ENCODE measurements around the gene PGAP6.
"Not testable (repeated sequence)": the region's sequence is repeated elsewhere in the genome, so short reads cannot be mapped to it uniquely, and the experiment has no call there.

PGAP6 gene

DNA sequence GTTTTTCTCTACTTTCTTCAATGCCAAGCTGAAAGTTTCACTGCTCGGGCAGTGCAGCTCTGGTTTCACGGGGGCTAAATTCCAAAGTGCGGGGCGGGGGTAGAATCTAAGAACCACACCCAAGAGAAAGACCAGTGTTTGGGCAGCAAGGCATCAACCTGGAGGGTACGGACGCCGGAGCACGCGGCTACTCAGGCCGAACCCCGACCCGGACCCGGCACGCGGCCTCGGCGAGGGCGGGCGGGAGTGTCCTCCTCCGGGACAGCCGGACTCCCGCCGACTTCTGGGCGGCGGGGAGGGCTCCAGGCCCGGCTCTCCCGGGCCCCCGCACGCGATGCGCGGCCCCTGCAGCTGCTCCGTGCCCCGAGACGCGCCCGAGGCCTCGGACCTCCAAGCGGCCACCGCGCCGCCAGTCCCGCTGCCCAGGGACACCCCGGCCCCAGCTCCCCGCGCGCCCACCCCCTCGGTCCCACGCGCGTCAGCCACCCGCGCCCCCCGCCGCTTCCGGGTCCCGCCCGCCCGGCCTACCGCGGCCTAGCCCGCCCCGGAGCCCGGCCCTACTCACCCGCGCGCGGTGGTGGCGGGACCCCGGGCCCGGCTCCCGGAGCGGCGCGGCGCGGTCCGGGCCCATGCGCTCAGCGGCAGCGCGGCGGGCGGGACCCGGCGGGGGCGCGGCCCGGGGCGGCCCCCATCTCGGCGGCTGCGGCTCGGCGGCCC lies 29.8 kb downstream of the PGAP6 start:
- DNase-seq (ENCODE audit: low read depth): no peak

DNA sequence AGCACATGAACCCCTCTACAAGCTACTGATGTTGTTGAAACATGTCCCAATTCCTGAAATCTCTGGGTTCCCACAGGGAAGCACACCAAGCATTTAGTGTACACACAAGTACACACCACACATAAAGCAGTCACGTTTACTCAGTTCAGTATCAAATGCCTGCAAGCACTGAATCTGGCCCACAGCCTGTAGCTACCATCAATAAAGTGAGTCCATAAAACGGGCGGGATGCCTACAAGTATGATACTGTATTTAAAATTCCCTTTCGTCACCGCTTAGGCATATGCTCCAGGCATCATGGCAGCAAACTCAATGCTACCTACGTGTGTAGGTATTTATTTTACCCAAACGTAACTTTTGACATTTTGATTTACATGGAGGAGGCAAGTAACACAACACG lies 31.6 kb downstream of the PGAP6 start:
- DNase-seq (ENCODE audit: low read depth): no peak

DNA sequence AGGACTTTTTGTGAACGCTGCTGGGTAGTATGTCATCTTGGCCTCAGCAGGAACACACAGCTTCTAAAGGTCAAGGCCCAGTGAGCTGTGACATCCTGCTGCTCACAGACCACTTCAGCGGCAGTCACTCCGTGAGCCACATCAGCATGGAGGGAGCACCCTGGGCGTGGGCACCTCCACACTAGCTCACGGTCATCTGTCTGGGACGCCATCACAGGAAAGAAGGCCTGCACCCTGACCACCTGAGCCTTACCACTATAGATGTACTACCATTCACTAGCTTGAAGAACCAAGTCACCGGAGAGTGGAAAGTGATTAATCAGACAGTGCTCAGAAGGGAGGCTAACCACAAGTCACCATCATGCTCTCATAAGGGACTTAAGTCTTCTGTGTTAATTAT lies 32.6 kb downstream of the PGAP6 start:
- no peak for DNase-seq (ENCODE audit: low read depth)

DNA sequence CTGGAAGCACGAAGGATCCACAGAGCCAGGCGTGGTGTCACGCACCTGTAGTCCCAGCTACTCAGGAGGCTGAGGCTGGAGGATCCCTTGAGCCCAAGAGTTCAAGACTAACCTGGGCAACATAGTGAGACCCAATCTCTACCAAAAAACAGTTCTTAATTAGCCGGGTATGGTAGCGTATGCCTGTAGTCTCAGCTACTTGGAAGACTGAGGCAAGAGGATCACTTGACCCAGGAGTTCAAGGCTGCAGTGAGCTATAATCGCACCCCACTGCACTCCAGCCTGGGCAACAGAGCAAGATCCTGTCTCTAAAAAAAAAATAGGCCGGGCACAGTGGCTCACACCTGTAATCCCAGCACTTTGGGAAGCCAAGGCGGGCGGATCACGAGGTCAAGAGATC lies 33.3 kb downstream of the PGAP6 start:
- DNase-seq (ENCODE audit: low read depth): not testable (repeated sequence)

DNA sequence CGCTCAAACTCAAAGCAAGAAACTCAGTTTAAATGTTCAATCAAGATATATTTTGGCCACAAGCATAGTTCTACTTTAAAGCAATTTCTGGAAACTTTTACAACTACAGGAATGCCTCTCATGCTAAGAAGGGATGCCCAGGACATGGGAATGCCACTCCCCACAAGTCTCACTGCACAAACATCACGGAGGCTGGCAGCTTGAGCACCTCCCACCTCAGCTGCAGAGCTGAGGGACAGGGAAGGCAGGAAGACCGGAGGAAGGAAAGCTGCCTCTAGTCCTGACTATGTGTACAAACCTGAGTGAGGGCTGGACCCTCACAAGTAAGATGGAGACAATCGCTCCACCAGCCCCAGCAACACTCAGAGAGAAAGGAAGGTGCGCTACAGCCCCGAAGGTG lies 34.6 kb downstream of the PGAP6 start:
- no peak for DNase-seq (ENCODE audit: low read depth)

DNA sequence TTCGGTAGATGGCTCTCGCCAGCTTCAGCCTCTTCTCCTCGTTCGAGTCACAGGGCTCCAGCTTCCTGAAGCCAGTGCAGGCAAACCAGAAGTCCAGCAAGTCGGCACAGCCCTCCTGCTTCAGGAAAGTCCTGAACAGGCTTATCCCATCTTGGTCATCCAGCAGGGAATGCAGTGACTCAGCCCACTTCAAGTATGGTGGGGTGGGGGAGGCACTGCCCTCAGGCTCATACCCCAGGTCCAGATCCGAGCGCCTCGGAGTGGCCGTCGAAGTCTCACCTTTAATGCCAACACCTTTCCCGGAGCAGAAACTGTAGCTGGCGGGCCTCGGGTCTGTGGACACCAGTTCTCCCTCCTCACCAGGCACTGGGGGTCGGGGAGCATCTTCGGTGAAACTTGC lies 35.2 kb downstream of the PGAP6 start:
- DNase-seq (ENCODE audit: low read depth): no peak

DNA sequence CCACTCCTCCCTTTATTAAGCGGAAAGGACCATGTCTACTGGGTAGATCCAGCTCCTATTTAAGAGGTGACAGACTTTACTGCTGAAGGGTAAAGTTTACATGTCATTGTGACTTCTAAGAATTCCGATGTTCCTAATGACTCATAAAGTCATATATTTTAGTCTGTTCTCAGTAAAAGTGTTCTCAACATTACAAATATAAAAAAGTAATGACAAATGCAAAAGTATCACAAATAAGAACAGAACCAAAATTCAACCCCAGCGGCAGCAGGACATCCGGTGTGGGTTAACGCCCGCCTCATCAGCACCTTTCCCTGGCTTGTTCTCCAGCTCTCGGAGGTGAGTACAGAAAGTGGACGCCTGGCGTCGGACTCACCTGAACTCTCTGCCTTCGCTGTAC lies 36.0 kb downstream of the PGAP6 start:
- DNase-seq (ENCODE audit: low read depth): no peak

DNA sequence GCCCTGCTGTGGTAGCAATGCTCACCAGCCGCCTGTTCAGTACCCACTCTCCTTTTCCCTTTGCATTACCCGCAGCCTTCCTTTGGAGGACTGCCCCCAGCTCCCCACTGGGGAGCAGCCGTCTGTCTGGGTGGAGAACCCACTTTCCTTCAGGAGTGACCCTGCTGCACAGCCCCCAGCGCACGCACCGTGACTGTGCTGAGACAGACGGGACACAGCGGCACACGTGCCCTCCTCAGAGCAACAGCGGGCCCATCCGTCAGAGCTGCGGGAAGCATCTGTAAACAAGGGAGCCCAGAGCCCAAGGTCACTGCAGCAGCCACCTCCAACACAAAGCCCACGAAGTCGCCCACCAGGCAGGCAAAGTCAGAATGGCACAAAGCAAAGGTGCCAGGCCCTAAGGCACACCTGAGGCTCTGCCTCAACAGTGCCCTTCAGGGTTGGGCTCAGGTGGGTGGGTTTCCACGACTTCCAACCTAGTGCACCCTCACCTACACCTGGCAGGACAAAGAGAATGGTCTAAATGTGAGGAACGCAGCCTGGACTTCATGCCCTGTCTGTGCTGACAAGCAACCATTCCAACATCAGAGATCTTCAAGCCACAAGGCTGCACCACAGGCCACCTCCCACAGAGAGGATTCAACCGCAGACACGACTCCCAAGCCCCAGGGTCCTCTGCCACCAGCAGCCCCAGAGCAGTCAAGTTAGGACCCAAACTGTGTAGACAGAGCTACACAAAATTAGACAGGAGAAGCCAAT lies 39.1 kb downstream of the PGAP6 start:
- no peak for DNase-seq (ENCODE audit: low read depth)

DNA sequence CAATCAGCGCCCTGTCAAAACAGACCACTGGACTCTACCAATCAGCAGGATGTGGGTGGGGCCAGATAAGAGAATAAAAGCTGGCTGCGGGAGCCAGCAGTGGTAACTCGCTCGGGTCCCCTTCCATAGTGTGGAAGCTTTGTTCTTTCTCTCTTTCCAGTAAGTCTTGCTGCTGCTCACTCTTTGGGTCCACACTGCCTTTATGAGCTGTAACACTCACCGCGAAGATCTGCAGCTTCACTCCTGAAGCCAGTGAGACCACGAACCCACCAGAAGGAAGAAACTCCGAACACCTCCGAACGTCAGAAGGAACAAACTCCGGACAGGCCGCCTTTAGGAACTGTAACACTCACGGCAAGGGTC lies 39.8 kb downstream of the PGAP6 start:
- DNase-seq (ENCODE audit: low read depth): not testable (repeated sequence)

DNA sequence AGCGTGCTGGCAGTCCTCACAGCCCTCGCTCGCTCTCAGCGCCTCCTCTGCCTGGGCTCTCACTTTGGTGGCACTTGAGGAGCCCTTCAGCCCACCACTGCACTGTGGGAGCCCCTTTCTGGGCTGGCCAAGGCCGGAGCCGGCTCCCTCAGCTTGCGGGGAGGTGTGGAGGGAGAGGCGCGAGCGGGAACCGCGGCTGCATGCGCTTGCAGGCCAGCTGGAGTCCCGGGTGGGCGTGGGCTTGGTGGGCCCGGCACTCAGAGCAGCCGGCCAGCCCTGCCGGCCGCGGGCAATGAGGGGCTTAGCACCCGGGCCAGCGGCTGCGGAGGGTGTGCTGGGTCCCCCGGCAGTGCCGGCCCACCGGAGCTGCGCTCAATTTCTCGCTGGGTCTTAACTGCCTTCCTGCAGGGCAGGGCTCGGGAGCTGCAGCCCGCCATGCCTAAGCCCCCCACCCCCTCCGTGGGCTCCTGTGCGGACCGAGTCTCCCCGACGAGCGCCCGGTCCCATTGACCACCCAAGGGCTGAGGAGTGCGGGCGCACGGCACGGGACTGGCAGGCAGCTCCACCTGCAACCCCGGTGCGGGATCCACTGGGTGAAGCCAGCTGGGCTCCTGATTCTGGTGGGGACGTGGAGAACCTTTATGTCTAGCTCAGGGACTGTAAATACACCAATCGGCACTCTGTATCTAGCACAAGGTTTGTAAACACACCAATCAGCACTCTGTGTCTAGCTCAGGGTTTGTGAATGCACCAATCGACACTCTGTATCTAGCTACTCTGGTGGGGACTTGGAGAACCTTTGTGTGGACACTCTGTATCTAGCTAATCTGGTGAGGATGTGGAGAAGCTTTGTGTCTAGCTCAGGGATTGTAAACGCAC lies 40.4 kb downstream of the PGAP6 start:
- not testable (repeated sequence) for DNase-seq (ENCODE audit: low read depth)

DNA sequence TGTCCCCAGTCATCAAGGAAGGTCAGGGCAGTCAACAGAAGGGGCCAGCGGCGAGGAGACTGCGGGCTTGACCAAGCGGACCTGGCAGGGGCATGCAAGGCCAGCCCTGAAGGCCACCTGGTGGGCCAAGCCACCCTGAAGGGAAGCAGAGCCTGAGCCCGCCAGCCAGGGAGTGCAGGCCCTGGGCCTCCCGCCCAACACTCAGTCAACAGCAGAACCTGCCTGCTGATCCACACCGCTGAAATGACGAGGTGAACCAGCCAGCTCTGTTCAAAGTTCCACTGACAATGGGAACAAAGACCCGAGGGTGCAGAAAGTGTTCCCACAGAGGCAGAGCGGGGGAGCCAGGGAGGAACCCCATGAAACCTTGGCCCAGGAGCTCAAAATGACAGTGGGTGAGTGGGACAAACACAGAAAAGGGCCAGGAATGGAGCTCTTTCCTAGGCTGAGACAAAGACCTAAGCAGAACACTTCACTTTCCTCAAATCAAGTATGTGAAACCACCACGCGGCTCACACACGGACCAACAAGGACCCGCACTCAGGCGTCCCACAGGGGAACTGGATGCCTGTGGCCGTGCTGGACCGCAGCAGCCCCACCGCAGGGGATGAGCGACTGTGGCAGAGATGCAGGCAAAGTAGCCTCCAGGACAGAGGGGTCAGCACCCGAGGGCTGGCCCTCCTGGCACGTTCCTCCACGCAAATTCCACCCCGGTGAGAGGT lies 41.2 kb downstream of the PGAP6 start:
- DNase-seq (ENCODE audit: low read depth): no peak

DNA sequence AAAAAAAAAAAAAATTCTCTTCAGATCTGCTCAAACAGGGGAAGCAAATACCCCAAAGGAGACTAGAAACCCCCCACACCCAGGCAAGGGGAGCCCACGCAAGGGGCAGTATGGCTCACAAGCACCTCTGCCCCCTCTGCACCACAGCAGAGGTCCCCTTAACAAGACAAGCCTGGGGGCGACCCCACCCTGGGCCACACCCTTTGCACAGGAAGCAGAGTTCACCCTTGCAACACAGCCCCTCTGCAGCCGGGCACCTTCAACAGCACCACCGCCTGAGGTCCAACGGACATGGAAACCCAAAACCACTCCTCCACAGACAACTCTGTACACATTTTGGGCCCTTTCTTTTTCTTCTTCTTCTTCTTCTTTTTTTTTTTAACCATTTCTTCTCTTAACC lies 42.1 kb downstream of the PGAP6 start:
- DNase-seq (ENCODE audit: low read depth): no peak

DNA sequence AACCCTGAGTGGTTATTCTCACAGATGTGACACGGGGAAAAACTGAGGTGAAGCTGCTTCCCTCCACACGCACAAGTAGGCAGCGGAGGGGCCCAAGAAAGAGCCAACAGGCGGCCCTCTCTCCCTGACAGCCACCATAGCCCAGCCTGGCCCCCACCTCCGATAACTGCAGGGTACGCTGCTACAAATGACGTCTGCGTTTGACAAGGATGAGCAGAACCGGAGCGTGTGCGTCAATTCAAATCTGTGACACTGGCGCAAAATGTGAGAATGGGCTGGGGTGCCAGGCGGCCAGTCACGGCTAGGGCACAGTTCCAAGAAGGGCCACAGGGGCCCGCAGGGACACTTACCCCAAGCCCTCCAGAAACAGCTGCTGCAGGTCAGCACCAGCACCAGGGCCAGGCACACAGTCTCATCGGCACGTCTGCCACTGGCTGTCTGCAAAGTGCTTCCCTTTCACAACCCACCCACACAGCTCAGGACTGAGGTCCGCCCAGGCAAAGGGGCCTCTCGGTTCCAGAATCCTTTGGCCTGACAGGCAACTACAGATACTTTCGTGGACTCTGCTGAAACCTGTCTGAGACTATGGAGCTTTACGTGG lies 43.7 kb downstream of the PGAP6 start:
- DNase-seq (ENCODE audit: low read depth): no peak

DNA sequence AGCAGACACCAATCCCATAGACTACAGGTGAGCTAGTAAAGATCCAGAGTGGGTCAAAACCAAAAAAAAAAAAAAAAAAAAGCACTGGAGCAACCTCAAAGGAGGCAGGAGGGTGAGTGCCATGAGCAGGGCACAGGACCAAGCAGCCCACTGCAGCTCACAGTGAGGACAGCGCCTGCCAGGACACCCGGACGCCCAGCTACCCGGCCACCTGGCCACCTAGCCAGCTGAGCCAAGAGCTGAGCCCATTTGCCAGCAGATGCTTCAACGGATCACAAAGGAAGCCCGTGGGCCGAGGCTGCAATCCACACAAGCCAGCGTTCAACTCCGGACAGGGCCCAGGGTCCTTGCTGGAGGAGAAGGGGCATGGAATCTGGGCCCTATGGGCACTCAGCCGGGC lies 44.3 kb downstream of the PGAP6 start:
- no peak for DNase-seq (ENCODE audit: low read depth)

DNA sequence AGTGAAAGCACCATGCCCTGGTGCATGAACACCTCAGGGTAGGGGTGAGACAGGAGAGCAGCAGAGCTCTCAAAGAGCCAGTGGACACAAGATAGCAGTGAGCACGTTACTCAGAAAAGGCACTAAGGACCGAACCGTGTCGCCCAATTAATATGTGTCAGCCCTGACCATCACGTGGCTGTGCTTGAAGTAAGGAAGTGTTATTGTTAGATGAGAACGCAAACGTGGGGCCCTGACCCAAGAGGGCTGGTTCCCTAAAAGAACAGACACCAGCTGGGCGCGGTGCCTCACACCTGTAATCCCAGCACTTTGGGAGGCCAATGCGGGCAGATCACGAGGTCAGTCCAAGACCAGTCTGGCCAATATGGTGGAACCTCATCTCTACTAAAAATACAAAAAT lies 45.5 kb downstream of the PGAP6 start:
- no peak for DNase-seq (ENCODE audit: low read depth)

DNA sequence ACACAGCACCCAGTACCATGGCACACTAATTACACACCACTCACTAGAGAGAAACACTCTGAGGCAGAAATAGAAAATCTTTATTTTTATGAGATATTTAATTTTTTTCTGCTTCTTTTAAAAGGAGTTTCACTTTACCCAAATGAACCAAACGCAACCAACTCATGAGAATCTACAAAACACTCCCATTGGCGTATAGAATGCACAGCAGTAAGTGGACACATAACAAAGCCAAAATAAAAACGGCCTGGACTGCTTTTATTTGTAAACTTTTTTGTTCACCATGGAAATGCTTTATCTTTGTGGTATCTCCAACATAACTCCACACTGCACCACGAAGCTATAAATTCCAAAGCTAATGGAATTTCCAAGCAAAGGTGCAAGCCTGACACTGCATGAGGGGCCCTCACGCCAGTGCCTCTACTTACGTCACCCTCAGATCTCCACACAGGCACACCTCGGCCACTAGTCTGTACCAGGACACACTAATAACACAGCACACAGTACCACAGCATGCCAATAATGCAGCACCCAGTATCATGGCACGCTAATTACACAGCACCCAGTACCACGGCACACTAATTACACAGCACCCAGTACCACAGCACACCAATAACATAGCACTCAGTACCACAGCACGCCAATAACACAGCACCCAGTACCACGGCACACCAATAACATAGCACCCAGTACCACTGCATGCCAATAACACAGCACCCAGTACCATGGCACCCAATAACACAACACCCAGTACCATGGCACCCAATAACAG lies 46.7 kb downstream of the PGAP6 start:
- DNase-seq (ENCODE audit: low read depth): not testable (repeated sequence)

DNA sequence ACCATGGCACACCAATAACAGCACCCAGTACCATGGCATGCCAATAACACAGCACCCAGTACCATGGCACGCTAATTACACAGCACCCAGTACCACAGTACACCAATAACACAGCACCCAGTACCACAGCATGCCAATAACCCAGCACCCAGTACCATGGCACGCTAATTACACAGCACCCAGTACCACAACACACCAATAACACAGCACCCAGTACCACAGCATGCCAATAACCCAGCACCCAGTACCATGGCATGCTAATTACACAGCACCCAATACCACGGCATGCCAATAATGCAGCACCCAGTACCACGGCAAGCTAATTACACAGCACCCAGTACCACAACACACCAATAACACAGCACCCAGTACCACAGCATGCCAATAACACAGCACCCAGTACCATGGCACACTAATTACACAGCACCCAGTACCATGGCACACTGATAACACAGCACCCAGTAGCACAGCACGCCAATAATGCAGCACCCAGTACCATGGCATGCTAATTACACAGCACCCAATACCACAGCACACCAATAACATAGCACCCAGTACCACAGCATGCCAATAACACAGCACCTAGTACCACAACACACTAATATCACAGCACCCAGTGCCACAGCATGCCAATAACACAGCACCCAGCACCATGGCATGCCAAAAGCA lies 47.5 kb downstream of the PGAP6 start:
- not testable (repeated sequence) for DNase-seq (ENCODE audit: low read depth)

DNA sequence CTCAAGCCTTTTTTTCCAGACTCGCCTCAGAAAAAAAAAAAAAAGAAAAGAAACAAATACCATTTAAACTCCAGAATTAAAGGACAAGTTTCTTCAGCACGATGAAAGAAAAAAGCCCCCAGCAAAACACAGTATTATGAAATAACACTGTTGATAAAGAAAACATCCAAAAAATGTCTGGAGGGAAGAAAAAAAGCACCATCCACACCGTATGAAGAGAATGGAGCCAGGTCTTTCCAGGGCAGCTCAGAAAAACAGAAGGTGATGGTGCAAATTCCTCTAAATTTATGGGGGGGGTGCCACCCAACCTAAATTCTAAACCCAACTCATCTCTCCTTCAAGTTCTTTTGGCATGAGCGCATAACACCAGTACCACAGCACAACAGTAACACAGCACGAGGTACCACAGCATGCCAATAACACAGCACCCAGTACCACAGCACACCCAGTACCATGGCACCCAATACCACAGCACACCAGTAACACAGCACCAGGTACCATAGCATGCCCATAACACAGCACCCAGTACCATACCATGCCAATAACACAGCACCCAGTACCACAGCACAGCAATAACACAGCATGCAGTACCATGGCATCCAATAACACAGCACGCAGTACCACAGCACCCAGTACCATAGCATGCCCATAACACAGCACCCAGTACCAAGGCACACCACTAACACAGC lies 48.2 kb downstream of the PGAP6 start:
- DNase-seq (ENCODE audit: low read depth): no peak

DNA sequence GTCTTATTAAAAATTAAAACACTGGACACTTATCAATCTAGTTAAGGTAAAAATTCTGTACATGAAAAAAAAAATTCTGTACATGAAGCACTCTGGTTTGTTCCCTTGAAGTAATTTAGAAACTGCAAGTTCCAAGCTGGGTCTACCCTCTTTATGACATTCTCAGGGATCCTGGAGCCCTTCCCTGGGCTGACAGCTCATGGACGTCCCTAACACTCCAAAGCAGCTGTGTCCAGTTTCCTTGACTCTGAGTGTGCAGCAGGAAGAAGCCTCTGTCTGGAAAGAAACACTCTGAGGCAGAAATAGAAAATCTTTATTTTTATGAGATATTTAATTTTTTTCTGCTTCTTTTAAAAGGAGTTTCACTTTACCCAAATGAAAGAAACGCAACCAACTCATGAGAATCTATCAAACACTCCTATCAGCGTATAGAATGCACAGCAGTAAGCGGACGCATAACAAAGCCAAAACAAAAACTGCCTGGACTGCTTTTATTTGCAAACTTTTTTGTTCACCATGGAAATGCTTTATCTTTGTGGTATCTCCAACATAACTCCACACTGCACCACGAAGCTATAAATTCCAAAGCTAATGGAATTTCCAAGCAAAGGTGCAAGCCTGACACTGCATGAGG lies 50.5 kb downstream of the PGAP6 start:
- DNase-seq (ENCODE audit: low read depth): not testable (repeated sequence)
